GM18508 (cell line): ENCODE results near the gene MRPS17.
"Not testable (repeated sequence)": the region's sequence is repeated elsewhere in the genome, so short reads cannot be mapped to it uniquely, and the experiment has no call there.

Source experiments
- ATAC-seq: cut with Tn5 transposase; IDR thresholded peaks from one replicate; pipeline ENCODE4 v1.9.1; 2021; ENCODE audit warnings: moderate number of reproducible peaks; ENCODE audit not compliant: insufficient read depth, unreplicated experiment

The MRPS17 gene

GRCh38 chr7:55951637-55952351, at the start of gene MRPS17:
MRPS17 (plus strand) TSS chr7:55951877; CDS start chr7:55953196, 1,319 bp downstream.
- ATAC-seq: peak; percentile 100

- peak; percentile 94 for ATAC-seq
These were observed 47.5 kb upstream of the MRPS17 start for GRCh38 chr7:55903985-55904759.

DNA sequence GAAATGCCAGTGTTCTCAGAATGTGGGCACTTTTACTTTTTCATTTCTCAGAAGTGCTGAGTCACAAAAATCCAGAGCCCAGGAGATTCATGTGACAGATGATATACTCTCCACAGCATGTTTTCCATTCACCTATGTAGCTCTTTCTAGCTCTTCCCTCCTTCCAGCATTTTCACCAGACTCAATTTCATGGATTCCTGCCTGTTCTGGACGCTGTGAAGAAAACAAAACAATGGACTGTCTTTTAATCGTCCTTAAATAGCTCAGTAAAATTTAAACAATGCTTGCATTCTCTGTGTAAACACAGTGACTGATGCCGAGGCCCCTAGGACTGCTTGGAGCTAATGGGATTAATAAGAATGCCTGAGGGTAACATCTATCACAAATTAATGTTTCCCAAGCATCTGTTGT, 38.9 kb upstream of the MRPS17 start:
- no peak for ATAC-seq

DNA sequence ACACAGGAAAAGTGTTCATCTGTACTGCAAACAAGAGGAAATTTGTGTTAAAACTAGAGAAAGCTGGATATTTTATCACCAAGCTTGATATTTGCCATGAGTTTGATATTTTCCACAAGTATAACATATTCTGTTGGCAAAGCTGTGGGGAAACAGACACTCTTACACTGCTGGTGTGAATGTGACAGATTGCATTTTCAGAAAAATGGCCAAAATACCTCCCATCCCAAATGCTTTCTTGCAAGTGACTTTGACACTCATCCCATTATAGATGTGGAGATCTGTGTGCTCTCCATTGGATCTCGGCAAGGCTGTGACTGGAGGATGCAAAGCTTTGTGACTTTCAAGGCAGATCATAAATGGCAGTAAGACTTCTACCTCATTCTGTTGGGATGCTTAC, 33.9 kb upstream of the MRPS17 start:
- ATAC-seq: no peak

GRCh38 chr7:55928006-55928767, 23.5 kb upstream of the MRPS17 start:
- ATAC-seq: no peak

GRCh38 chr7:55931421-55932151, 20.1 kb upstream of the MRPS17 start:
- ATAC-seq: no peak

- ATAC-seq: no peak
These were observed 12.1 kb upstream of the MRPS17 start for GRCh38 chr7:55939514-55940123.

GRCh38 chr7:55946545-55946944, 5.1 kb upstream of the MRPS17 start:
- ATAC-seq: no peak

GRCh38 chr7:55952352-55952671, 635 bp downstream of the MRPS17 start:
- ATAC-seq: not testable (repeated sequence)

DNA sequence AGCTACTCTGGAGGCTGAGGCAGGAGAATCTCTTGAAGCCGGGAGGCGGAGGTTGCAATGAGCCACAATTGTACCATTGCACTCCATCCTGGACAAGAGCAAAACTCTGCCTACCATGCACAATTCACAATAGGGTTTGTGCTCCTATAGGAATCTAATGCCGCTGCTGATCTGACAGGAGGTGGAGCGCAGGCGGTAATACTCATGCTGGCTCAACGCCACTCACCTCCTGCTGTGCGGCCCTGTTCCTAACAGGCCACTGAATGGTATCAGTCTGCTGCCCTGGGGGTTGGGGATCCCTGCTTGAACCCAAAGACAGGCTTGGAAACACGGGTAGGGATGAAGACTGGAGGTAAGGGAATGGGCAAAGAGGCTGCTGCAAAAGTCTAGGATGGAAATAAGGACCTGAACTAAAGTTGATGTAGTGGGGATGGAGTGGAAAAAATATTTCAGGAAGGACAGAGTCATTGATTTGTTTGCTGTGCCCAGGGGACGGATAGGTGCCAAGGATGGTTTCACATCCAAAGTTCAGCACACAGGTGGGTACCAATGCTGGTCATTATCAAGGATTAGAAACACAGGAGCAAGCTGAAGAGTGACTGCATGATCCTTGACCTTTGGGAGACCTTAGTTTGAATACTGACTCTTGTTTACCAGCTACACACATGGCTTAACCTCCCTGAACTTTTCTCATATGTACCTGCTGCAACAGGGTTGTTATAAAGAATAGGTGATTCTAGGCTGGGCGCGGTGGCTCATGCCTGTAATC, 2.2 kb downstream of the MRPS17 start:
- ATAC-seq: no peak

DNA sequence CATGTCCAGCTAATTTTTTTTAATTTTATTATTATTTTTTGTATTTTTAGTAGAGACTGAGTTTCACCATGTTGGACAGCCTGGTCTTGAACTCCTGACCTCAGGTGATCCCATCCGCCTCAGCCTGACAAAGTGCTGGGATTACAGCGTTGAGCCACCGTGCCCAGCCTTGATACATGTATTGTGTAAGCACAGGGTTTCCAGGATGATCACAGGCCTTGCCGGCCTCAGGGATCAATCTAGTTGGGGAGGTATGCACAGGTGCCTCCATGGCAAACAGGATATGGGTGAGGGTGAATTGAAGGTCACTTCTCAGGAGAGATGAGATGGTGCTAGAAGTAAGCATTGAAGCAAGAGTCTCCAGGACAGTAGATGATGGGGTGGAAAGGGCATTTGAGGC, 5.5 kb downstream of the MRPS17 start:
- no peak for ATAC-seq

DNA sequence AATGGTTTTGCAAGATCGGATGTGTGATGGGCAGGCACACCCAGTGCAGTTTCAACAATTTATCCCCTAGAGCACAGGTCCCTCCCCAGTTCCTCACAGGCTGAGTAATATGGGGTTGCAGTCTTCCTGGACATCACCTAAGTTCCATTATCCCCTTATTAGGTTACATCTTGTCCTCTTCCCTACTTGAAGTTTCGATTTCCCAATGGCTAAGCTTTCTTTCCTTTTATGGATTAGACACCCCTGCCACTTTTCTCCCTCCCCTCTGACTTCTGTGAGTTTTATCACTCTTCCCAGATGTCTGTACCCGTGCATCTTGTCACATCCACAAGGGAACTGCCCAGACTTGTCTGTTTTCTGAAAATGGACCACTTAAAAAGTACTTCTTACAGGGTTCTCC, 10.3 kb downstream of the MRPS17 start:
- no peak for ATAC-seq

GRCh38 chr7:55963584-55964168, 12.0 kb downstream of the MRPS17 start:
- no peak for ATAC-seq

DNA sequence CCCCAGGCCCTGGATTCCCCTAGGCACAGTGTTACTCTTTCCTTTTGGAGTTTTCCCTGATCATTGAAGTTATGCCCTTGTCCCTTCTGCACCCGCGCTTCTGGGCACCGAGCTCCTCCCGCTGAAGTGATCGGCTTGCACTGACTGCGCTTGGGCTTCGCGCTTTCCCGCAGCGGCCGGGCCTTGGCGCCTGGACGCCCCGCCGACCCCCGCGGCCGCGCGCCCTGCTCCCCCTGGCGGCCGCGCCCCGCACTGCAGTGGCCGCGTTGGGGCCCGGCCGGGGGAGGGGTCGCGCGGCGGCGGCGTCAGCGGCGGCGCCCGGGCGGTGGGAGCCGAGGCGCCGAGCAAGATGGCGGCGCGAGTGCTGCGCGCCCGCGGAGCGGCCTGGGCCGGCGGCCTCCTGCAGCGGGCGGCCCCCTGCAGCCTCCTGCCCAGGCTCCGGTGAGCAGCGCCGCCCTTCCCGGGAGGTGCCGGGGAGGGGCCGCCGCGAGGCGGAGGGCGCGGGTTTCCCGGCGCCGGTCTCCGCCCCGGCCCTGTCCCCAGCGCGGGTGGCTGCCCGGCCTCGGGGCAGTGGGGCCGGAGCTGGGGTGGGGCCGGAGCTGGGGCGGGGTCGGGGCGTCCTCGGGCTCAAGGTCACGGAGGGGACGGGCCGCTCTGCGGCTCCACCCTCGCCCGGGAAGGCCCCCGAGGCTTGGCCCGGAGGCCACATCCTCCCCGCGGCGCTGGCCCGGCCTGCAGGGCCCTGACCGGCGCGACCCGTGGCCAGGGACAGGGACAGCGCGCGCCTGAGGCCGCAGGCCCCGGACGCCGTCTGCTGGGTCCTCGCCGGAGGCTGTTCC, 12.8 kb downstream of the MRPS17 start, which contains the start of gene NIPSNAP2:
NIPSNAP2 (plus strand) TSS at position 325 of the 839 bp plus-strand sequence; CDS start at position 350, 25 bp downstream.
- ATAC-seq: peak; percentile 46

GRCh38 chr7:55965100-55965470, 13.4 kb downstream of the MRPS17 start:
- peak; percentile 28 for ATAC-seq

GRCh38 chr7:55965805-55966421, 14.2 kb downstream of the MRPS17 start:
- no peak for ATAC-seq

- no peak for ATAC-seq
These were observed 15.2 kb downstream of the MRPS17 start for GRCh38 chr7:55966851-55967250.

- ATAC-seq: no peak
These were observed 17.7 kb downstream of the MRPS17 start for GRCh38 chr7:55969391-55969790.
